A549 treated with ZK216348 at 1 μM for 4 hours (cell line): ENCODE results near the gene POMC. TPM values are rescaled to one million over a fixed set of nuclear protein-coding genes. Genes with fewer than 3 reads are reported as not detected.

Experiments used
- total RNA-seq: library from RNA; stranded (reverse); fragments of 200-300 nt; extraction: Qiagen RNA extraction; gene quantifications from 5 replicates; pipeline ENCODE4 v1.2.3, GENCODE V29; 2022; ENCODE audit warnings: low read depth

Gene POMC
- total RNA-seq, result not detected in 5 replicates

GRCh38 chr2:25168256-25169072, at the start of gene POMC:
POMC (minus strand) TSS chr2:25168580; CDS start chr2:25164772, 3,808 bp downstream.

Other genes with a start within 250 kb of the POMC start
- 63.2 to 87.4 TPM (median 74.0 TPM) in 5 replicates for gene ADCY3, start 248.3 kb downstream of the POMC start, total RNA-seq
- 1.6 to 2.9 TPM (median 2.0 TPM) in 5 replicates for gene DNAJC27, start 196.6 kb downstream of the POMC start, total RNA-seq
- gene EFR3B, start 126.5 kb downstream of the POMC start, total RNA-seq, result 11.1 to 14.8 TPM (median 12.7 TPM) in 5 replicates
- 5.6 to 9.9 TPM (median 7.7 TPM) in 5 replicates for gene DNMT3A, start 173.3 kb upstream of the POMC start, total RNA-seq